ENCODE data around the gene SYNE2. TPM values are rescaled to one million over a fixed set of nuclear protein-coding genes. Genes with fewer than 3 reads are reported as not detected.

SYNE2 gene
- total RNA-seq, 4 donors from 2014 or later: 314 to 379 (median 342) TPM

- no peak for TF ChIP-seq POLR2A (IDR thresholded peaks at IDR 0.05)
- TF ChIP-seq, protein P1, sequence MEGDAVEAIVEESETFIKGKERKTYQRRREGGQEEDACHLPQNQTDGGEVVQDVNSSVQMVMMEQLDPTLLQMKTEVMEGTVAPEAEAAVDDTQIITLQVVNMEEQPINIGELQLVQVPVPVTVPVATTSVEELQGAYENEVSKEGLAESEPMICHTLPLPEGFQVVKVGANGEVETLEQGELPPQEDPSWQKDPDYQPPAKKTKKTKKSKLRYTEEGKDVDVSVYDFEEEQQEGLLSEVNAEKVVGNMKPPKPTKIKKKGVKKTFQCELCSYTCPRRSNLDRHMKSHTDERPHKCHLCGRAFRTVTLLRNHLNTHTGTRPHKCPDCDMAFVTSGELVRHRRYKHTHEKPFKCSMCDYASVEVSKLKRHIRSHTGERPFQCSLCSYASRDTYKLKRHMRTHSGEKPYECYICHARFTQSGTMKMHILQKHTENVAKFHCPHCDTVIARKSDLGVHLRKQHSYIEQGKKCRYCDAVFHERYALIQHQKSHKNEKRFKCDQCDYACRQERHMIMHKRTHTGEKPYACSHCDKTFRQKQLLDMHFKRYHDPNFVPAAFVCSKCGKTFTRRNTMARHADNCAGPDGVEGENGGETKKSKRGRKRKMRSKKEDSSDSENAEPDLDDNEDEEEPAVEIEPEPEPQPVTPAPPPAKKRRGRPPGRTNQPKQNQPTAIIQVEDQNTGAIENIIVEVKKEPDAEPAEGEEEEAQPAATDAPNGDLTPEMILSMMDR (IDR thresholded peaks at IDR 0.05): no peak
- Histone ChIP-seq H3K4me1 (peaks cover 17 to 40% of the 10 kb centered on the region in 2 donors), H3K36me3 (no peaks in the 10 kb centered on the region), H3K27ac (no peak overlapping the region), H3K27me3 (no peaks in the 10 kb centered on the region), H3K9me3 (no peaks in the 10 kb centered on the region), H3K4me3 (replicated peaks in 1 of 3) (no peak overlapping the region)
- WGBS, 2 donors: 91 to 93% methylated on average over 2 of the region's 2 CpGs
- intact Hi-C loops (cut with DNase I): no loop called here
- no peak for DNase-seq
These were observed 51.9 kb downstream of the SYNE2 start for GRCh38 chr14:63904724-63905123.

DNA sequence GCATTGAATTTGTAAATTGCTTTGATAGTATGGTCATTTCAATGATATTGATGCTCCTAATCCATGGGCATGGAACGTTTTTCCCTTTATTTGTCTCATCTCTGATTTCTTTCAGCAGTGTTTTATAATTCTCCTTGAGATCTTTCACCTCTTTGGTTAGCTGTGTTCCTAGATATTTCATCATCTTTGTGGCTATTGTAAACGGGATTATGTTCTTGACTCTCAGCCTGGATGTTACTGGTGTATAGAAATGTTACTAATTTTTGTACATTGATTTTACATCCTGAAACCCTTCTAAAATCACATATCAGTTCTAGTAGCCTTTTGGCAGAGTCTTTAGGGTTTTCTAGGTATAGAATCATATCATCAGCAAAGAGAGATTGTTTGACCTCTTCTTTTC is 52.6 kb downstream of the SYNE2 start:
- intact Hi-C loops (cut with DNase I): no loop called here
- Histone ChIP-seq H3K36me3 (no peaks in the 10 kb centered on the region), H3K27me3 (no peaks in the 10 kb centered on the region), H3K4me1 (peaks cover 23 to 33% of the 10 kb centered on the region in 2 donors), H3K4me3 (replicated peaks in 1 of 3) (no peak overlapping the region), H3K9me3 (no peaks in the 10 kb centered on the region), H3K27ac (no peak overlapping the region)
- no peak for DNase-seq
- 91 to 96% methylated on average over 2 of the region's 2 CpGs for WGBS, 2 donors
- TF ChIP-seq, protein P1 (IDR thresholded peaks at IDR 0.05): no peak
- TF ChIP-seq POLR2A (IDR thresholded peaks at IDR 0.05): no peak

DNA sequence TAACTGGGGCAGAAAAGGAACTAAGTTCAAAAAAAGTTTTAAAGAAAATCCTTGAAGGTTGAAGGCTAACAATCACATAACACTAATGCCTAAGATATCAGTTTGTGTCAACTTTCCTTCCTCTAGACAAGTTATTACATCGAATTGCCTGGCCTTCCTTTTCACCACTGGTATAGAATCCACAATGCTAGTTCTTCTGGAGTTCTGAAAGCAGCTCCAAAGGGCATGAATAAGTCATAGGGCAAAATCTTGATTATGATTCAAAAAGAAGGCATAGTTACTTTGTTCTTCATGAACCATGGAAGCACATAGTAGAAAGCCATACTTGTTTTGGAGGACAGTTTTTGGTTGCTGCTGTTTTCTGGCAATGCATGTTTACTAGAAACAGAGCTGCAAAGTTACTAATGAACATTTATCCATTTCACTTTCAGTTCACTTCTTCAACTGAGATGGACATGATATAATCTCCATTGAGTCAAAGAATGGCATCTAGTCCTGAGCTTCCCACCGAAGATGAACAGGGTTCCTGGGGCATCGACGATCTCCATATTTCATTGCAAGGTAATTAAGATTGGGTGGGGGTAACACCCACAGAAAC is 56.0 kb downstream of the SYNE2 start:
- peak overlapping the region in 1 of 3 donors; percentile 1 for H3K4me3 ChIP-seq (replicated peaks in 1 of 3)
- WGBS, 2 donors: 77 to 78% methylated on average over 4 of the region's 4 CpGs
- H3K27ac ChIP-seq: peak overlapping the region; percentile 16 to 41 (median 34)
- H3K36me3 ChIP-seq: no peaks in the 10 kb centered on the region
- peaks cover 37 to 41% of the 10 kb centered on the region in 2 donors for H3K4me1 ChIP-seq
- H3K27me3 ChIP-seq: no peaks in the 10 kb centered on the region
- TF ChIP-seq, protein P1 (IDR thresholded peaks at IDR 0.05): no peak
- TF ChIP-seq POLR2A (IDR thresholded peaks at IDR 0.05): no peak
- no peak for DNase-seq
- no peaks in the 10 kb centered on the region for H3K9me3 ChIP-seq
- intact Hi-C loops (cut with DNase I): no loop called here

GRCh38 chr14:63909984-63910383 is 57.2 kb downstream of the SYNE2 start:
- Histone ChIP-seq H3K27ac (peak overlapping the region in 1 of 3 donors; percentile 52), H3K27me3 (no peaks in the 10 kb centered on the region), H3K4me1 (peaks cover 47 to 49% of the 10 kb centered on the region in 2 donors), H3K9me3 (no peaks in the 10 kb centered on the region), H3K4me3 (replicated peaks in 1 of 3) (no peak overlapping the region), H3K36me3 (no peaks in the 10 kb centered on the region)
- no peak for DNase-seq
- TF ChIP-seq, protein P1 (IDR thresholded peaks at IDR 0.05): no peak
- TF ChIP-seq POLR2A (IDR thresholded peaks at IDR 0.05): no peak
- intact Hi-C loops (cut with DNase I): no loop called here

- no peaks in the 10 kb centered on the region for H3K36me3 ChIP-seq
- no peak overlapping the region for H3K4me3 ChIP-seq (replicated peaks in 1 of 3)
- WGBS, 2 donors: 32 to 36% methylated on average over 7 of the region's 7 CpGs
- H3K9me3 ChIP-seq: no peaks in the 10 kb centered on the region
- DNase-seq: peak; percentile 20 to 37
- no peaks in the 10 kb centered on the region for H3K27me3 ChIP-seq
- intact Hi-C loops (cut with DNase I): no loop called here
- peak overlapping the region; percentile 21 to 52 (median 39) for H3K27ac ChIP-seq
- TF ChIP-seq, protein P1 (IDR thresholded peaks at IDR 0.05): no peak
- no peak for TF ChIP-seq POLR2A (IDR thresholded peaks at IDR 0.05)
- H3K4me1 ChIP-seq: peaks cover 47 to 49% of the 10 kb centered on the region in 2 donors
These were observed 58.0 kb downstream of the SYNE2 start for GRCh38 chr14:63910583-63911363.
